Right ventricle myocardium inferior (tissue), 1 donor: ENCODE data around the gene TAS1R3. TPM values are rescaled to one million over a fixed set of nuclear protein-coding genes. Genes with fewer than 3 reads are reported as not detected.
A peak's percentile ranks its signal among the peaks of the same experiment; 100 is the strongest.
"Not testable (repeated sequence)": the region's sequence is repeated elsewhere in the genome, so short reads cannot be mapped to it uniquely, and the experiment has no call there.

Source experiments
- ATAC-seq: fragments of 200-7000 bp; cut with Tn5 transposase; one replicate; pipeline ENCODE4 v1.9.1; 2020; ENCODE audit warnings: mild to moderate bottlenecking, moderate library complexity
- DNase-seq: peaks from one replicate; pipeline ENCODE4 v3.0.0; 2021; ENCODE audit errors: missing footprints
- intact Hi-C: fragments of 100-400 bp; cut with DNase I; formaldehyde crosslinking; loops from one replicate; pipeline ENCODE4 v1.11.0; 2022
- total RNA-seq: library from RNA; stranded (reverse); fragmentation: NEBNext Ultra II Directional; extraction: Animal tissue kit (Norgen Biotek cat#: 25700); gene quantifications from one replicate; pipeline ENCODE4 v1.2.1, GENCODE V29; 2021
- donor health status: DM: no; HTN: yes; CAD: no; lungs with severe emphysema.

Gene TAS1R3
- total RNA-seq, 1 donor from 2014 or later, result 0.51 TPM

GRCh38 chr1:1357871-1358432 is 26.9 kb downstream of the TAS1R3 start:
- DNase-seq (peak; percentile 42), ATAC-seq (no peak)
- intact Hi-C loops, result no loop called here

GRCh38 chr1:1358433-1359271 is 27.6 kb downstream of the TAS1R3 start, which contains the start of gene MXRA8:
MXRA8 (minus strand) TSS chr1:1358555; CDS start chr1:1358504, 51 bp downstream.
- DNase-seq (peak; percentile 85), ATAC-seq (peak; percentile 71)
- intact Hi-C loops, result no loop called here

GRCh38 chr1:1359308-1359663 is 28.2 kb downstream of the TAS1R3 start:
- DNase-seq (peak; percentile 65), ATAC-seq (no peak)
- intact Hi-C loops, result no loop called here

GRCh38 chr1:1359664-1360468 is 28.8 kb downstream of the TAS1R3 start:
- intact Hi-C loops, result no loop called here
- DNase-seq (peak; percentile 68), ATAC-seq (peak; percentile 21)

GRCh38 chr1:1360506-1361169 is 29.6 kb downstream of the TAS1R3 start:
- DNase-seq (peak; percentile 78), ATAC-seq (peak; percentile 58)
- intact Hi-C loops, result no loop called here

- ATAC-seq (no peak), DNase-seq (peak; percentile 16)
- intact Hi-C loops, result no loop called here
These were observed 30.3 kb downstream of the TAS1R3 start for GRCh38 chr1:1361233-1361981.

GRCh38 chr1:1361982-1362423 is 30.9 kb downstream of the TAS1R3 start:
- ATAC-seq (peak; percentile 47), DNase-seq (peak; percentile 86)
- intact Hi-C loops, result no loop called here

- DNase-seq (peak; percentile 55), ATAC-seq (no peak)
- intact Hi-C loops, result no loop called here
These were observed 33.2 kb downstream of the TAS1R3 start for GRCh38 chr1:1364266-1364665.

GRCh38 chr1:1365875-1366698 is 35.0 kb downstream of the TAS1R3 start:
- intact Hi-C loops, result no loop called here
- ATAC-seq, result no peak

GRCh38 chr1:1366699-1367066 is 35.6 kb downstream of the TAS1R3 start:
- intact Hi-C loops, result no loop called here
- DNase-seq (no peak), ATAC-seq (no peak)

More at GRCh38 chr1:1365875-1366698, 35.0 kb downstream of the TAS1R3 start:
- peak; percentile 15 for DNase-seq

GRCh38 chr1:1367315-1367714 is 36.2 kb downstream of the TAS1R3 start:
- intact Hi-C loops, result no loop called here
- ATAC-seq (no peak), DNase-seq (no peak)

GRCh38 chr1:1370094-1370493 is 39.0 kb downstream of the TAS1R3 start:
- DNase-seq, result peak; percentile 21
- intact Hi-C loops, result loop anchor here (2.0 kb wide), 1 partner anchor 247 kb away; no protein-coding TSS in a partner anchor
- not testable (repeated sequence) for ATAC-seq

- ATAC-seq (no peak), DNase-seq (peak; percentile 33)
- intact Hi-C loops, result loop anchor here (2.0 kb wide), 1 partner anchor 248 kb away; no protein-coding TSS in a partner anchor
These were observed 39.8 kb downstream of the TAS1R3 start for GRCh38 chr1:1370771-1371300.

GRCh38 chr1:1371364-1371745 is 40.3 kb downstream of the TAS1R3 start:
- intact Hi-C loops, result loop anchor here (2.0 kb wide), 1 partner anchor 249 kb away; no protein-coding TSS in a partner anchor
- DNase-seq (peak; percentile 48), ATAC-seq (no peak)

GRCh38 chr1:1371746-1372711 is 40.9 kb downstream of the TAS1R3 start:
- peak; percentile 82 for DNase-seq
- intact Hi-C loops, result loop anchor here (2.0 kb wide), 2 partner anchors 23 to 249 kb away; partner anchors contain the start of gene DVL1
- peak; percentile 29 for ATAC-seq
